MM.1S (cell line): ENCODE results near the gene TCF12.

Experiments
- DNase-seq: peaks from one replicate; pipeline ENCODE4 v3.0.0-alpha.2; 2015
- H2AFZ ChIP-seq: fragments of 300-600 bp; sonication (generic); 2 replicates; pipeline ENCODE4 v1.6.0; 2016; ENCODE audit warnings: antibody characterized with exemption, low read length
- H3F3A ChIP-seq: fragments of 300-600 bp; sonication (generic); 2 replicates; pipeline ENCODE4 v1.6.1; 2016; ENCODE audit warnings: mild to moderate bottlenecking, antibody characterized with exemption, low read length, moderate library complexity, mixed read lengths; ENCODE audit not compliant: insufficient read depth
- H3K27ac ChIP-seq: fragments of 300-600 bp; sonication (generic); 2 replicates; pipeline ENCODE4 v1.5.1; 2016; ENCODE audit warnings: mild to moderate bottlenecking, low read length
- H3K27me3 ChIP-seq: fragments of 300-600 bp; sonication (generic); replicated peaks from 2 replicates; pipeline ENCODE4 v1.6.0; 2016; ENCODE audit warnings: low read length; ENCODE audit not compliant: insufficient read depth
- H3K36me3 ChIP-seq: fragments of 300-600 bp; sonication (generic); replicated peaks from 2 replicates; pipeline ENCODE4 v1.6.1; 2016; ENCODE audit warnings: mild to moderate bottlenecking, low read length, mixed read lengths; ENCODE audit not compliant: insufficient read depth
- H3K4me1 ChIP-seq: fragments of 300-600 bp; sonication (generic); 2 replicates; pipeline ENCODE4 v1.6.1; 2016; ENCODE audit warnings: low read length, mixed read lengths
- H3K4me2 ChIP-seq: fragments of 300-600 bp; sonication (generic); 2 replicates; pipeline ENCODE4 v1.6.0; 2016; ENCODE audit warnings: low read depth, low read length
- H3K4me3 ChIP-seq: fragments of 300-600 bp; sonication (generic); 2 replicates; pipeline ENCODE4 v1.5.1; 2016; ENCODE audit warnings: low read length, mixed read lengths
- H3K79me2 ChIP-seq: fragments of 300-600 bp; sonication (generic); 2 replicates; pipeline ENCODE4 v1.6.1; 2016; ENCODE audit warnings: mixed run types, low read length, mixed read lengths
- H3K9ac ChIP-seq: fragments of 300-600 bp; sonication (generic); 2 replicates; pipeline ENCODE4 v1.6.1; 2016; ENCODE audit warnings: low read length, mixed read lengths
- H3K9me2 ChIP-seq: fragments of 300-600 bp; sonication (generic); replicated peaks from 2 replicates; pipeline ENCODE4 v1.6.1; 2016; ENCODE audit warnings: mild to moderate bottlenecking, low read length, mixed read lengths; ENCODE audit not compliant: insufficient read depth
- H3K9me3 ChIP-seq: fragments of 300-600 bp; sonication (generic); replicated peaks from 2 replicates; pipeline ENCODE4 v1.6.1; 2016; ENCODE audit warnings: mild to moderate bottlenecking, low read length, mixed read lengths; ENCODE audit not compliant: insufficient read depth
- H4K20me1 ChIP-seq: fragments of 300-600 bp; sonication (generic); 2 replicates; pipeline ENCODE4 v1.6.1; 2016; ENCODE audit warnings: mild to moderate bottlenecking, low read length, moderate library complexity, mixed read lengths; ENCODE audit not compliant: insufficient read depth
- CTCF ChIP-seq: fragments of 300-600 bp; sonication (generic); IDR thresholded peaks from 2 replicates; pipeline ENCODE4 v1.5.1; 2016; ENCODE audit warnings: antibody characterized with exemption, low read length, mixed read lengths
- EZH2 ChIP-seq: fragments of 300-600 bp; sonication (generic); optimal IDR thresholded peaks from 2 replicates; pipeline ENCODE3; 2017; ENCODE audit warnings: low read depth, mild to moderate bottlenecking, antibody characterized with exemption, low read length, mixed read lengths
- EZH2phosphoT487 ChIP-seq: fragments of 300-600 bp; sonication (generic); IDR thresholded peaks from 2 replicates; pipeline ENCODE4 v1.6.1; 2018; ENCODE audit warnings: antibody characterized with exemption, low read length

Gene TCF12

GRCh38 chr15:57171426-57171825 is 253.0 kb downstream of the TCF12 start:
- no peak overlapping the region for H3K27ac ChIP-seq
- no peaks in the 10 kb centered on the region for H3K36me3 ChIP-seq
- H3K9me3 ChIP-seq, result no peaks in the 10 kb centered on the region
- DNase-seq, result no peak
- H3K79me2 ChIP-seq, result no peaks in the 10 kb centered on the region
- H4K20me1 ChIP-seq, result no peaks in the 10 kb centered on the region
- no peaks in the 10 kb centered on the region for H3K9me2 ChIP-seq
- no peak overlapping the region for H3K4me3 ChIP-seq
- H3K9ac ChIP-seq, result no peak overlapping the region
- H3K4me1 ChIP-seq, result no peaks in the 10 kb centered on the region
- H3K27me3 ChIP-seq, result no peaks in the 10 kb centered on the region
- no peaks in the 10 kb centered on the region for H3F3A ChIP-seq
- no peak for TF ChIP-seq EZH2
- no peak for TF ChIP-seq CTCF
- TF ChIP-seq EZH2phosphoT487, result no peak
- H2AFZ ChIP-seq, result no peak overlapping the region
- no peak overlapping the region for H3K4me2 ChIP-seq

- Histone ChIP-seq H3K9me3 (no peaks in the 10 kb centered on the region), H3K4me2 (no peak overlapping the region), H3K4me1 (no peaks in the 10 kb centered on the region), H3K27me3 (no peaks in the 10 kb centered on the region), H2AFZ (no peak overlapping the region), H3K79me2 (no peaks in the 10 kb centered on the region), H3K36me3 (no peaks in the 10 kb centered on the region), H3K9me2 (no peaks in the 10 kb centered on the region), H4K20me1 (no peaks in the 10 kb centered on the region), H3K27ac (no peak overlapping the region), H3K4me3 (no peak overlapping the region), H3K9ac (no peak overlapping the region), H3F3A (no peaks in the 10 kb centered on the region)
- no peak for TF ChIP-seq EZH2phosphoT487
- TF ChIP-seq CTCF, result no peak
- TF ChIP-seq EZH2, result no peak
- DNase-seq, result no peak
Measured at GRCh38 chr15:57172925-57173324, 254.5 kb downstream of the TCF12 start.

- Histone ChIP-seq H3K27ac (no peak overlapping the region), H3K9me3 (no peaks in the 10 kb centered on the region), H3K4me2 (no peak overlapping the region), H3K9ac (no peak overlapping the region), H3K27me3 (no peaks in the 10 kb centered on the region), H3F3A (no peaks in the 10 kb centered on the region), H3K4me1 (no peaks in the 10 kb centered on the region), H4K20me1 (no peaks in the 10 kb centered on the region), H3K4me3 (no peak overlapping the region), H3K36me3 (no peaks in the 10 kb centered on the region), H3K9me2 (no peaks in the 10 kb centered on the region), H3K79me2 (no peaks in the 10 kb centered on the region), H2AFZ (no peak overlapping the region)
- TF ChIP-seq EZH2 (no peak), EZH2phosphoT487 (no peak), CTCF (no peak)
- no peak for DNase-seq
Measured at GRCh38 chr15:57183041-57183440, 264.6 kb downstream of the TCF12 start.
